Ectodermal cell (in vitro differentiated cells): Measurements from ENCODE around the gene CA12.

ENCODE experiments used
- H3K27ac ChIP-seq: 2 replicates; pipeline ENCODE4 v1.7.0; 2013; ENCODE audit warnings: mild to moderate bottlenecking, low read depth, low read length; ENCODE audit not compliant: insufficient read depth, poor library complexity, severe bottlenecking
- H3K27me3 ChIP-seq: 2 replicates; pipeline ENCODE4 v1.7.0; 2013; ENCODE audit warnings: mild to moderate bottlenecking, low read length; ENCODE audit not compliant: insufficient read depth, control insufficient read depth, poor library complexity, severe bottlenecking
- H3K36me3 ChIP-seq: one replicate; pipeline ENCODE4 v1.7.0; 2013; ENCODE audit warnings: low read length; ENCODE audit not compliant: control insufficient read depth, insufficient read depth
- H3K4me1 ChIP-seq: one replicate; pipeline ENCODE4 v1.7.0; 2013; ENCODE audit warnings: low read length; ENCODE audit not compliant: control insufficient read depth, insufficient read depth
- H3K4me3 ChIP-seq: 2 replicates; pipeline ENCODE4 v1.7.0; 2013; ENCODE audit warnings: low read depth, low read length, control low read depth; ENCODE audit not compliant: insufficient read depth
- H3K9me3 ChIP-seq: 2 replicates; pipeline ENCODE4 v1.7.0; 2013; ENCODE audit warnings: mild to moderate bottlenecking, low read length, moderate library complexity; ENCODE audit not compliant: control insufficient read depth
- WGBS, 2 experiments: methylation state at CpG; one replicate each; pipeline ENCODE4 v1.1.7; 2013; ENCODE audit warnings: missing lambda C conversion rate in 2 of 2; 5-methylcytosine and 5-hydroxymethylcytosine counted together

The CA12 gene

GRCh38 chr15:63339006-63339766, 42.5 kb downstream of the CA12 start:
- no peaks in the 10 kb centered on the region for H3K36me3 ChIP-seq
- H3K27me3 ChIP-seq = peaks cover 21% of the 10 kb centered on the region
- no peak overlapping the region for H3K27ac ChIP-seq
- no peaks in the 10 kb centered on the region for H3K9me3 ChIP-seq
- 89 to 91% methylated on average over 10 of the region's 10 CpGs for WGBS, 2 experiments
- no peak overlapping the region for H3K4me3 ChIP-seq
- peaks cover 8% of the 10 kb centered on the region for H3K4me1 ChIP-seq

GRCh38 chr15:63338170-63338569, 43.5 kb downstream of the CA12 start:
- H3K36me3 ChIP-seq = no peaks in the 10 kb centered on the region
- no peak overlapping the region for H3K27ac ChIP-seq
- no peak overlapping the region for H3K4me3 ChIP-seq
- H3K4me1 ChIP-seq = peaks cover 8% of the 10 kb centered on the region
- peaks cover 21% of the 10 kb centered on the region for H3K27me3 ChIP-seq
- no peaks in the 10 kb centered on the region for H3K9me3 ChIP-seq

DNA sequence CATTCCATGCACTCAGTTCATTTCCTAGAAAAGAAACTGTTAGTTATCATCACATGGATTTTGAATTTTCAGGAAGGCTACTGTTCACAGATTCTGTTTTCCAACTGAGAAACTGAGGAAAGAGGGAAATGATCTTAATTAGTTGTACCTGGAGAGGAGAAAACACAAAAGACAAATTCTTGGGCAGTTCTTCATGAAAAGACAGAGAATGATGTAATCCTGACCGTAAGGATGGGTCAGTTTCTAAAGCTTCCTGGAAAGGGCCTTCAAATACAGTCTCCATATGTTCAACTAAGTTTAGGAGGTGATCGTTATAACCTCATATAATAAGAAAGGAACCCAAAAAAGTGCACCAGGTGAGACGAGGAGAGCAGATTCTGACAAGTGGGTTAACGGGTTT, 44.6 kb downstream of the CA12 start:
- peaks cover 8% of the 10 kb centered on the region for H3K4me1 ChIP-seq
- H3K36me3 ChIP-seq = no peaks in the 10 kb centered on the region
- H3K9me3 ChIP-seq = no peaks in the 10 kb centered on the region
- 95 to 96% methylated on average over 4 of the region's 4 CpGs for WGBS, 2 experiments
- H3K27ac ChIP-seq = no peak overlapping the region
- H3K27me3 ChIP-seq = peaks cover 21% of the 10 kb centered on the region
- no peak overlapping the region for H3K4me3 ChIP-seq

- H3K9me3 ChIP-seq = no peaks in the 10 kb centered on the region
- peaks cover 3% of the 10 kb centered on the region for H3K4me1 ChIP-seq
- WGBS, 2 experiments = 83 to 87% methylated on average over 8 of the region's 8 CpGs
- no peak overlapping the region for H3K4me3 ChIP-seq
- peaks cover 14% of the 10 kb centered on the region for H3K27me3 ChIP-seq
- H3K27ac ChIP-seq = no peak overlapping the region
- H3K36me3 ChIP-seq = no peaks in the 10 kb centered on the region
Measured at GRCh38 chr15:63335543-63336240, 46.0 kb downstream of the CA12 start.

DNA sequence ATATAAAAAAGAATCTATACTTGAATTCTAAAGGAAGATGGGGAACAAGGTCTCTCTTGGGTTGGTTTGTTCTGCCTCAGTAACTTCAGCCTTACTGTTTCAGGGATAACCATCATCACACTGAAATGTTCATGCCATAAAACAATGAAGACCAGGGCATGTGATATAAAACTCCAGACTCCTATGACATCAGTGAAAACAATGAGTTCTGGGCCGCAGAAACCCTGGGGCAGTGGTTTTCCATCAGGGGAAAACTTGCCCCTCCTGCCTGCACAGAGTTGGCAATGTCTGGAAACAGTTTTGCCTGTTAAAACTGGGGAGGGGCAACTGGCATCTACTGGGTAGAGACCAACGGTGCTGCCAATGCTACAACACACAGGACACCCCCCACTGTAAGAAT, 46.8 kb downstream of the CA12 start:
- Histone ChIP-seq H3K9me3 (no peaks in the 10 kb centered on the region), H3K4me3 (no peak overlapping the region), H3K27ac (no peak overlapping the region), H3K36me3 (no peaks in the 10 kb centered on the region), H3K27me3 (peaks cover 5% of the 10 kb centered on the region), H3K4me1 (no peaks in the 10 kb centered on the region)
- 83 to 85% methylated on average over 2 of the region's 2 CpGs for WGBS, 2 experiments

DNA sequence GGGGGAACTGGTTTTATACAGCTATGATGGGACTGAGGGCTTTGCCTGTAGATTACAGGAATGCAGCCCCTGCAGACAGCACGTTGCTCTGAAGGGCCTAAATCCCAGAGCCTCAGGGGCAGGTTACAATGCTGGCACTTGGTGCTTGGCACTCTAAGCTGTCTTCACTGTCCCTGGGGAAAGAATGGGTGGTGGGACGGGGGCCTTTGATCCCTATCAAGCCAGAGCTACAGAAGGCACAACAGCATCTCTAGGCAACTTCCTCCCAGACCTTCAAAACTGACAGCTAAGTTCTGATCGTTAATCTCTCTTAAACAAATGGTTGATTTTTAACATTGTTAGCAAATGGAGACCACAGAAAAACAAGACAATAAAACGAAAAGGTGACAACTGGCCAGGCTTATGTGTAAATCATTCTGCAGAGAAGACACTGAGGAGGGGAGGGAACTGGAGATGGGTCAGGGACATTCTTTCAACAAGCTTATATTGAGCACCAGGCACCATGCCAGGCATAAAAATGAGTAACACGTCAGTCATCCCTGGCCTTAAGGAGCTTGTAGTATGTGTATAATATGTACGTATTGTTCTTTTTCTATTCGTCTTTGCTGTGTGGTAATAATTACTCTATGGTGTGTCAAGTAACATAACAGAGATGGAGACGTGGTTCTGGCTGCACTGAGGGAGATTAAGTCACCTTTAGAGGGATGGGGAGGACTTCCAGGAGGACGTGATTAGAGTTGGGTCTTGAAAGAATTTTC, 49.1 kb downstream of the CA12 start:
- H3K27ac ChIP-seq = no peak overlapping the region
- no peaks in the 10 kb centered on the region for H3K9me3 ChIP-seq
- 90% methylated on average over 9 of the region's 9 CpGs for WGBS, 2 experiments
- no peaks in the 10 kb centered on the region for H3K36me3 ChIP-seq
- H3K4me3 ChIP-seq = no peak overlapping the region
- H3K27me3 ChIP-seq = no peaks in the 10 kb centered on the region
- no peaks in the 10 kb centered on the region for H3K4me1 ChIP-seq

DNA sequence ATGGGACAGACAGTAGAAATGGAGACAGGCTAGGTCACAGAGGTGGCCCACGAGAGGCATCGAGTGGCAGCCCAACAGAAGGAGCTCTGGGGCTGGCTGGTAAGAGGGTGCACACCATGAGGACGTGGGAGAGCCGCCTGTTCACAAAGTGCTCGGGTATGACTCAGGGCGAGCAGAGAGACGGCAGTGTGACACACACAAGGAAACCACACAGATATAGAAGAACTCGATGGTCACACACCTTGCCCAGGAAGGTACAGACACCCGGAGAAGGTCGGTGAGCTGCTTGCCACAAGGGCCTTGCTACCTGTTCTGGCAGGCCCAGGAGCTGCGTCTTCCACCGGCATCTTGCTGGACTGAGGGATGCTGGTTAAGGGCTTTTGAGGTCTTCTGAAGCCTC, 50.2 kb downstream of the CA12 start:
- Histone ChIP-seq H3K27me3 (no peaks in the 10 kb centered on the region), H3K4me3 (no peak overlapping the region), H3K9me3 (no peaks in the 10 kb centered on the region), H3K36me3 (no peaks in the 10 kb centered on the region), H3K27ac (no peak overlapping the region), H3K4me1 (no peaks in the 10 kb centered on the region)
- WGBS, 2 experiments = 95% methylated on average over 12 of the region's 12 CpGs

DNA sequence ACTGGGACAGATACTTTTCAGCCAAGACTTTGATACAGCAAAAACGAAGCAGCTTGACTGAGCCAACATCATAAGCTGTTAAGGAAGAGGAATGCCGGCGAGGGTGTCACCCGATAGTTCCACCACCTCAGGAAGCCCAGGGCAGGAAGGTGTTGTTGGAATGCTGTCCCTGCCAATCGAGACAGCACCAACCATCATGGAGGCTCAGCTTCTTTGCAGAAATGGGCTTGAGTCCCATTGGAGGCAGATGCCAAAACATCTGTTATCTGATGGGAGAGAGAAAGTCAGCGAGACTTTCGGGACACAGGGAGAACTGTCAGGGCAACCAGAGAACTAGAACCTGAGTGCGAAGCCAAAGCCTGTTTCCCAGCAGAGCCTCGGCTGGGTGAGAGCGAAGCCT, 50.7 kb downstream of the CA12 start:
- Histone ChIP-seq H3K9me3 (no peaks in the 10 kb centered on the region), H3K27ac (no peak overlapping the region), H3K4me1 (no peaks in the 10 kb centered on the region), H3K27me3 (no peaks in the 10 kb centered on the region), H3K36me3 (no peaks in the 10 kb centered on the region), H3K4me3 (no peak overlapping the region)
- WGBS, 2 experiments = 95 to 97% methylated on average over 10 of the region's 10 CpGs

GRCh38 chr15:63329567-63330350, 51.9 kb downstream of the CA12 start:
- H3K27me3 ChIP-seq = no peaks in the 10 kb centered on the region
- H3K4me1 ChIP-seq = no peaks in the 10 kb centered on the region
- H3K9me3 ChIP-seq = no peaks in the 10 kb centered on the region
- H3K4me3 ChIP-seq = no peak overlapping the region
- 95 to 96% methylated on average over 5 of the region's 5 CpGs for WGBS, 2 experiments
- no peak overlapping the region for H3K27ac ChIP-seq
- no peaks in the 10 kb centered on the region for H3K36me3 ChIP-seq
